Measurements from ENCODE around the gene CADM2.

Gene CADM2

GRCh38 chr3:85808755-85809154 lies 850.0 kb downstream of the CADM2 start:
- H3K4me3 Mint-ChIP-seq = no peak overlapping the region
- H3K4me1 Mint-ChIP-seq = no peaks in the 10 kb centered on the region
- no peaks in the 10 kb centered on the region for H3K36me3 Mint-ChIP-seq (ENCODE audit: low read depth)
- no peaks in the 10 kb centered on the region for H3K9me3 Mint-ChIP-seq
- no peak overlapping the region for H3K27ac Mint-ChIP-seq
- H3K27me3 Mint-ChIP-seq (ENCODE audit: low read depth) = peaks cover 5% of the 10 kb centered on the region
- no peak for TF ChIP-seq CTCF (IDR thresholded peaks at IDR 0.05; ENCODE audit: unreplicated experiment in 3 of 3)

- no peaks in the 10 kb centered on the region for H3K27me3 Mint-ChIP-seq (ENCODE audit: low read depth)
Observed at GRCh38 chr3:85821130-85821756, 862.5 kb downstream of the CADM2 start.

GRCh38 chr3:85835857-85836440 lies 877.2 kb downstream of the CADM2 start:
- no peak overlapping the region for H3K4me3 Mint-ChIP-seq
- H3K27me3 Mint-ChIP-seq (ENCODE audit: low read depth) = peaks cover 5% of the 10 kb centered on the region
- H3K9me3 Mint-ChIP-seq = no peaks in the 10 kb centered on the region
- no peak for TF ChIP-seq CTCF (IDR thresholded peaks at IDR 0.05; ENCODE audit: unreplicated experiment in 3 of 3)
- H3K27ac Mint-ChIP-seq = no peak overlapping the region
- no peaks in the 10 kb centered on the region for H3K36me3 Mint-ChIP-seq (ENCODE audit: low read depth)
- H3K4me1 Mint-ChIP-seq = peaks cover 20% of the 10 kb centered on the region

More at GRCh38 chr3:85821130-85821756, 862.5 kb downstream of the CADM2 start:
- TF ChIP-seq CTCF (IDR thresholded peaks at IDR 0.05; ENCODE audit: unreplicated experiment in 3 of 3) = peak; percentile 50 to 65 (median 51)
- Mint-ChIP-seq H3K9me3 (no peaks in the 10 kb centered on the region), H3K4me3 (no peak overlapping the region), H3K36me3 (ENCODE audit: low read depth) (no peaks in the 10 kb centered on the region), H3K4me1 (no peaks in the 10 kb centered on the region), H3K27ac (no peak overlapping the region)

- H3K4me1 Mint-ChIP-seq = peaks cover 20% of the 10 kb centered on the region
- no peak overlapping the region for H3K27ac Mint-ChIP-seq
- TF ChIP-seq CTCF (IDR thresholded peaks at IDR 0.05; ENCODE audit: unreplicated experiment in 3 of 3) = no peak
- H3K36me3 Mint-ChIP-seq (ENCODE audit: low read depth) = no peaks in the 10 kb centered on the region
- no peaks in the 10 kb centered on the region for H3K27me3 Mint-ChIP-seq (ENCODE audit: low read depth)
- H3K9me3 Mint-ChIP-seq = no peaks in the 10 kb centered on the region
- H3K4me3 Mint-ChIP-seq = no peak overlapping the region
Observed at GRCh38 chr3:85837402-85837801, 878.6 kb downstream of the CADM2 start.

GRCh38 chr3:85838921-85839320 lies 880.1 kb downstream of the CADM2 start:
- Mint-ChIP-seq H3K4me3 (no peak overlapping the region), H3K27ac (peak overlapping the region in 1 of 3 experiments; percentile 31), H3K27me3 (ENCODE audit: low read depth) (no peaks in the 10 kb centered on the region), H3K36me3 (ENCODE audit: low read depth) (no peaks in the 10 kb centered on the region), H3K9me3 (no peaks in the 10 kb centered on the region), H3K4me1 (peaks cover 20% of the 10 kb centered on the region)
- TF ChIP-seq CTCF (IDR thresholded peaks at IDR 0.05; ENCODE audit: unreplicated experiment in 3 of 3) = no peak

- Mint-ChIP-seq H3K36me3 (ENCODE audit: low read depth) (no peaks in the 10 kb centered on the region), H3K4me1 (peaks cover 14% of the 10 kb centered on the region), H3K27ac (no peak overlapping the region), H3K27me3 (ENCODE audit: low read depth) (no peaks in the 10 kb centered on the region), H3K9me3 (no peaks in the 10 kb centered on the region), H3K4me3 (no peak overlapping the region)
- no peak for TF ChIP-seq CTCF (IDR thresholded peaks at IDR 0.05; ENCODE audit: unreplicated experiment in 3 of 3)
Observed at GRCh38 chr3:85842081-85842480, 883.3 kb downstream of the CADM2 start.
